ENCODE measurements around the gene ZNF22.

ZNF22 gene

DNA sequence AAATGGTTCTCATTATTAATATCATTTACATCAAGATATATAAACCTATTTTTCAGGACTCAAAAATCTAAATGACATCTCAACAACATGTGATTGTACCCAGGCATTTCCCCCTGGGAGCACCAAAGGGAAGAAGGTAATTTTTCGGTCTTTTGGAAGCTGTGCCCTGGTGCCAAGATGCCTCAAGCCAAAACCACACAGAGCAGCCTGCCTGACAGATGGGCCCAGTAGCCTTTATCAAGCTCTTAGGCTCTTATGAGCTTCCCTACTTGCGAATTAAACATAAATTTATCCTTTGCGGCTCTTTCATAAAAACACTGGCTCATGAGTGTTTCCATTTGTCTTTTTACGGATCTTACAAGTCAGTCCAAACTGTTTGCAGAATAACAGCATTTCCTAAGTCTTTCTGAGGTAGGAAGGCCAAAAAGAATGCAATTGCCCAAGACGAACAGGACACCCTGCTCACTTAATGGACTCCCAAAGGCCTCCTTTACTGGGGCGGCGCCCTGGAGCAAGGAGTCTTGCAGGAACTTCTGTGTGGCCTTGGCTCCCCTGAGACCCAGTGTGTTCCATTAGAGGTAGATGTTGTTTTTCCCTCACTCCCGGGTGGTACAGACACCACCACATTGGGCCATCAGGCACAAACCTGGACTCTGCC, 45.2 kb upstream of the ZNF22 start:
- H3K36me3 ChIP-seq, result no peaks in the 10 kb centered on the region
- no peaks in the 10 kb centered on the region for H3K9me3 ChIP-seq
- peaks cover 3% of the 10 kb centered on the region; the same call in 1 of the 2 replicates for H3K4me1 ChIP-seq
- no peak overlapping the region for H3K4me3 ChIP-seq (ENCODE audit: low read depth, low read length)
- TF ChIP-seq, protein P1, sequence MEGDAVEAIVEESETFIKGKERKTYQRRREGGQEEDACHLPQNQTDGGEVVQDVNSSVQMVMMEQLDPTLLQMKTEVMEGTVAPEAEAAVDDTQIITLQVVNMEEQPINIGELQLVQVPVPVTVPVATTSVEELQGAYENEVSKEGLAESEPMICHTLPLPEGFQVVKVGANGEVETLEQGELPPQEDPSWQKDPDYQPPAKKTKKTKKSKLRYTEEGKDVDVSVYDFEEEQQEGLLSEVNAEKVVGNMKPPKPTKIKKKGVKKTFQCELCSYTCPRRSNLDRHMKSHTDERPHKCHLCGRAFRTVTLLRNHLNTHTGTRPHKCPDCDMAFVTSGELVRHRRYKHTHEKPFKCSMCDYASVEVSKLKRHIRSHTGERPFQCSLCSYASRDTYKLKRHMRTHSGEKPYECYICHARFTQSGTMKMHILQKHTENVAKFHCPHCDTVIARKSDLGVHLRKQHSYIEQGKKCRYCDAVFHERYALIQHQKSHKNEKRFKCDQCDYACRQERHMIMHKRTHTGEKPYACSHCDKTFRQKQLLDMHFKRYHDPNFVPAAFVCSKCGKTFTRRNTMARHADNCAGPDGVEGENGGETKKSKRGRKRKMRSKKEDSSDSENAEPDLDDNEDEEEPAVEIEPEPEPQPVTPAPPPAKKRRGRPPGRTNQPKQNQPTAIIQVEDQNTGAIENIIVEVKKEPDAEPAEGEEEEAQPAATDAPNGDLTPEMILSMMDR (IDR thresholded peaks at IDR 0.05; ENCODE audit: low read depth, low read length), result no peak
- no peak for DNase-seq
- H3K27me3 ChIP-seq, result no peaks in the 10 kb centered on the region

DNA sequence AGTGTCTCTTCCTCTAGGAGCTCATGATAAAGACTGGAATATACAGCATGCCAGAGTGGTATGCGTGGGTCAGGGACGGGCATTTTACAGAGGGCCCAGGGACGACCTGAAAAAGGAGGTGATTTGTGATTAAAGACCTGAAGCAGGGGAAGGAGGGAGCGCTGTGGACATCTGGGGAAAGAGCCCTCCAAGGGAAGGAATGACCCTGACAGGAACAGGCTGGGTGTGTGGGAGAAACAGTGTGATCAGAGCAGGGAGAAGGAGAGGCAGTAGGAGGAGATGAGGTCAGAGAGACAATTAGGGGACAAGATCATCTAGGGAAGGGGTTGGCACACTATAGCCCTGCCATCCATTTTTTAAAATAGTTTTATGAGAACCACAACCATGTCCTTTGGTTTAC, 44.5 kb upstream of the ZNF22 start:
- Histone ChIP-seq H3K27me3 (no peaks in the 10 kb centered on the region), H3K36me3 (no peaks in the 10 kb centered on the region), H3K4me1 (peaks cover 3% of the 10 kb centered on the region; the same call in 1 of the 2 replicates), H3K4me3 (ENCODE audit: low read depth, low read length) (no peak overlapping the region), H3K9me3 (no peaks in the 10 kb centered on the region)
- TF ChIP-seq, protein P1 (IDR thresholded peaks at IDR 0.05; ENCODE audit: low read depth, low read length), result no peak
- DNase-seq, result no peak

DNA sequence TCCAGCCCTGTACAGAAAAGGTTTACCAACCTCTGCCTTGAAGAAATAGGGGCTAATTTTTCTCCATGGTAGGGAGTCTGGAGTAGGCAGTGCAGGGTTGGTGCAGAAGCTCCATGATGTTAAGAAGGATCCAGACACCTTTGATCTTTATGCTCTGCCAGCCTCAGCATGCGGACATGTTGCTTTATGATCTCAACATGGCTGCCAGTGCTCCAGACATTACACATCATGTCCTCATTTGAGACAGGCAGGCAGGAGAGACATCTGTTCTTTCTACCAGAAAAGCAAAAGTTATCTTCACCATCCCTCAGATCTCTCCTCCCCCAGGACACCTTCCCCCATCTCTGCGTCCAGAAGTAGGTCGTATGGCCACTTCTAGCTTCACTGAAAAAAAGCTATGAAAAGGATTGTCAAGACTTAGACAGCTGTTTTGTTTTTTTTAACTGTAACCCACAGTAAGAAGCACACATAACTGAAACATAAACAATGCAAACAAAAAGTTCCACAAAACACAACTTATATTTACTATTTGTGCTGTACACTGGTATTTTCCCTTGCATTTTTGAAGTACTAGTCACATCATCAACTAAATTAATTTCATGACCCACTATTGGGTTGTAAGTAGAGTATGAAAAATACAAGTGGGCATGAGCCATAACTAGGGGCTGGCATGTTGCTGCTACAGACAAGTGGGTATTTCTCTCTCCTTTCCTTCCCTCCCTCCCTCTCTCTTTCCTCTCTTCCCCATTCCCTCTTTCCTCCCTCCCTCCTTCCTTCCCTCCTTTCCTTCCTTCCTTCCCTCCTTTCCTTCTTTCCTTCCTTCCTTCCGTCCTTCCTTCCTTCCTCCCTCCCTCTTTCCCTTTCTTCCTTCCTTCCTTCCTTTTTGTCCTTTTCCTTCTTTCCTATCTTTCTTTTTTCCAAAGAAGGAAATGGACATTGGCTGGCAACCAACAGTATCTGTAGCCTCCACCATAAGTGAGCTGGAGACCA, 43.7 kb upstream of the ZNF22 start:
- TF ChIP-seq, protein P1 (IDR thresholded peaks at IDR 0.05; ENCODE audit: low read depth, low read length), result no peak
- H3K27me3 ChIP-seq, result no peaks in the 10 kb centered on the region
- H3K9me3 ChIP-seq, result no peaks in the 10 kb centered on the region
- no peak overlapping the region for H3K4me3 ChIP-seq (ENCODE audit: low read depth, low read length)
- H3K4me1 ChIP-seq, result peaks cover 3% of the 10 kb centered on the region; the same call in 1 of the 2 replicates
- no peak for DNase-seq
- no peaks in the 10 kb centered on the region for H3K36me3 ChIP-seq

DNA sequence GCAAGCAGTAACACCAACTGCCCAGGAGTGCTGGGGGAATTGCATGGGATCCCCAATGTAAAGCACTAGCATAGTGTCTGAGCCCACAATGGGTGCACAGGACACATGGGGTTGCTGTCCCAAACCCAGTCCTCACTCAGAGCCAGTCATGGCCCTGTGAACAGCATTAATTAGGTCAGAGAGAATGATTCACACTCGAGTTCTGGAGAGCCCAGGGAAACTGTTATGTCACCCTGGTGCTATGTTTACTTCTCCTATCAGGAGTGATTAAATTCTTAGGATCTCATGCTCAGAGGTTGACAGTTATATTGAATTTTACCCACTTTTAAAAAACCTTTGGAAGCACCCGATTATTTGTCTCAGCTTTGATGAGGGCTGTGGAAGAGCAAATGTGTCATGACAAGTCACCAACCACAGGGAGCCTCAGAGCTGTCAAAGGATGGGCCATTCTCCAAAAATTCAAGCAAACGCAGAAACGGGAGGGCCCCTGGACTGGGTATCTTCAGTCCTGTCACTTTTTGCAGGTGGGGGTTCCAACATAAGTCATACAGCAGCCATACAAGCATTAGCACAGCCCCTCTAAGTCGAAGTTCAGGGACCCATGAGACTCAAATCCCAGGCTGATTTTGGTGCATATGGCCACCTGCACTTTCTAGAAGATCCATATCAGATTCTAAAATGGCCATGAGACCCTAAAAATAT, 42.4 kb upstream of the ZNF22 start:
- no peak for DNase-seq
- TF ChIP-seq, protein P1 (IDR thresholded peaks at IDR 0.05; ENCODE audit: low read depth, low read length), result no peak

DNA sequence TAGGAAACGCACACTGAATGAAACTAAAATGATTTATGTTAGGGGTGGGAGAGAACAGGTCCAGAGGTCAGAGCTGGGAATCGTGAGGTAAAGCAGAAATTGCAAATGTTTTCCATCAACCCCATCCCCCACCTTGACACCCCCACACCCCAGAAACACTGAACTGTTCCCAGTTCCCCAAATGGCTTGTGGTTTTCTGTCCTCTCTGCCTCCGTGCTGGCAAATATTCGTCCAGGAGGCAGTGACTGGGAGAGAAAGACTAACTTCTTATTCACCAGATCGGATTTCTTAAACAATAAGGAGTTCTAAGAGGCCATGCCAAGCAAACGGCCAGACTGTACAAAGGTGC, 41.9 kb upstream of the ZNF22 start:
- H3K36me3 ChIP-seq, result no peaks in the 10 kb centered on the region
- no peaks in the 10 kb centered on the region for H3K9me3 ChIP-seq
- TF ChIP-seq, protein P1 (IDR thresholded peaks at IDR 0.05; ENCODE audit: low read depth, low read length), result no peak
- peaks cover 7% of the 10 kb centered on the region; the same call in 1 of the 2 replicates for H3K4me1 ChIP-seq
- no peak for DNase-seq
- no peaks in the 10 kb centered on the region for H3K27me3 ChIP-seq
- H3K4me3 ChIP-seq (ENCODE audit: low read depth, low read length), result peak overlapping the region; percentile 71

More for the DNA sequence above, 42.4 kb upstream of the ZNF22 start:
- Histone ChIP-seq H3K9me3 (no peaks in the 10 kb centered on the region), H3K27me3 (no peaks in the 10 kb centered on the region), H3K4me3 (ENCODE audit: low read depth, low read length) (peak overlapping the region; percentile 71), H3K36me3 (no peaks in the 10 kb centered on the region), H3K4me1 (peaks cover 3% of the 10 kb centered on the region; the same call in 1 of the 2 replicates)

Measured in BE2C (cell line).